Tongue (tissue), 2 donors: ENCODE data around the gene SHISAL1. TPM values are rescaled to one million over a fixed set of nuclear protein-coding genes. Genes with fewer than 3 reads are reported as not detected.
A peak's percentile ranks its signal among the peaks of the same experiment; 100 is the strongest.

Experiments used
- DNase-seq: peaks from one replicate; pipeline ENCODE4 v3.0.0-alpha.2; 2015
- total RNA-seq: library from RNA; depleted of rRNA; stranded (reverse); fragments of >200 nt; gene quantifications from one replicate; pipeline ENCODE4 v1.2.3, GENCODE V29; 2014

The SHISAL1 gene
- total RNA-seq, 1 donor from 2014 or later, result 11.2 TPM

- no peak for DNase-seq
These were observed 35.2 kb downstream of the SHISAL1 start for GRCh38 chr22:44277386-44278135.

- DNase-seq, result no peak
These were observed 35.9 kb downstream of the SHISAL1 start for GRCh38 chr22:44276706-44277356.

GRCh38 chr22:44276041-44276440 is 36.7 kb downstream of the SHISAL1 start:
- DNase-seq, result no peak

GRCh38 chr22:44275631-44275995 is 37.1 kb downstream of the SHISAL1 start:
- DNase-seq, result peak; percentile 50

GRCh38 chr22:44274918-44275630 is 37.7 kb downstream of the SHISAL1 start:
- DNase-seq, result no peak

GRCh38 chr22:44273175-44273574 is 39.6 kb downstream of the SHISAL1 start:
- DNase-seq, result no peak

- no peak for DNase-seq
These were observed 40.4 kb downstream of the SHISAL1 start for GRCh38 chr22:44272401-44272771.

- DNase-seq, result peak; percentile 44
These were observed 40.9 kb downstream of the SHISAL1 start for GRCh38 chr22:44271732-44272400.

- no peak for DNase-seq
These were observed 41.7 kb downstream of the SHISAL1 start for GRCh38 chr22:44271010-44271500.

- no peak for DNase-seq
These were observed 42.2 kb downstream of the SHISAL1 start for GRCh38 chr22:44270556-44270880.

GRCh38 chr22:44269757-44270555 is 42.8 kb downstream of the SHISAL1 start:
- no peak for DNase-seq

- DNase-seq, result no peak
These were observed 43.6 kb downstream of the SHISAL1 start for GRCh38 chr22:44269117-44269498.

GRCh38 chr22:44268431-44269116 is 44.2 kb downstream of the SHISAL1 start:
- DNase-seq, result no peak

GRCh38 chr22:44267856-44268255 is 44.9 kb downstream of the SHISAL1 start:
- DNase-seq, result no peak

- DNase-seq, result no peak
These were observed 45.7 kb downstream of the SHISAL1 start for GRCh38 chr22:44266796-44267760.

- DNase-seq, result no peak
These were observed 49.2 kb downstream of the SHISAL1 start for GRCh38 chr22:44263547-44263946.

- DNase-seq, result peak; percentile 31
These were observed 50.7 kb downstream of the SHISAL1 start for GRCh38 chr22:44261861-44262595.

GRCh38 chr22:44261164-44261860 is 51.4 kb downstream of the SHISAL1 start:
- no peak for DNase-seq
